ENCODE results near the gene ACOT12.

DNA sequence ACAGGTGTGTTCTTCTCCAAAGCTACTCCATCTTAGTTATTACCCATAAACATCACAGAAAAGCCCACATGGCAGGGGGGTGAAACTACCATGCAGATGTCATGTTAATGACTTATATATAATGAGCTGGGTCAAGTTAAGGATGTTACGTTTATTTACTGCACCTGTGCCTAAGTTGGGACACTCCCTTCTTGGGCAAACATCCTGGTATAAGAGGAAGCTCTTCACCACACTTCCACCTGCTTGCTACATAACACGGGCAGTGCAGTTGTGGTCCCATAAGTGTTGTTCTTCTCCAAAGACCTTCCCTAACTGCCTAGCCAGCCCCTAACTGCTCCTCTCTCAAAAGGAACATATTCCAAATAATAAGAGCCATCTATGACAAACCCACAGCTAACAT lies 101.8 kb downstream of the ACOT12 start:
- TF ChIP-seq SUZ12 (IDR thresholded peaks at IDR 0.05; ENCODE audit: extremely low read depth, insufficient read depth, insufficient read length) (no peak), YY1 (IDR thresholded peaks at IDR 0.05; ENCODE audit: insufficient read depth, insufficient read length) (no peak), ZNF274 (IDR thresholded peaks at IDR 0.05; ENCODE audit: low read depth, low read length) (no peak)
